Psoas muscle (tissue), 8 donors: ENCODE results near the gene ADAM29. TPM values are rescaled to one million over a fixed set of nuclear protein-coding genes. Genes with fewer than 3 reads are reported as not detected.
"Not testable (repeated sequence)": the region's sequence is repeated elsewhere in the genome, so short reads cannot be mapped to it uniquely, and the experiment has no call there.

Experiments
- ATAC-seq, 4 donors: fragments of 200-7000 bp; cut with Tn5 transposase; one replicate each; pipeline ENCODE4 v1.9.1; 2020; ENCODE audit warnings: moderate library complexity in 3 of 4, mild to moderate bottlenecking in 2 of 4
- DNase-seq, 2 donors: peaks; one replicate each; pipeline ENCODE4 v3.0.0-alpha.2; 2020
- H3K27ac ChIP-seq: fragments of 200-600 bp; one replicate; pipeline ENCODE4 v1.8.0; 2022
- H3K27me3 ChIP-seq, 3 donors: fragments of 200-600 bp in 1 of 3; one replicate each; pipeline versions ENCODE4 v1.6.1 to v1.8.0; 2013 to 2022; ENCODE audit warnings: low read length in 2 of 3, mild to moderate bottlenecking in 2 of 3, moderate library complexity in 1 of 3; ENCODE audit not compliant: insufficient read depth in 3 of 3
- H3K36me3 ChIP-seq, 2 donors: fragments of 200-600 bp in 1 of 2; one replicate each; pipeline versions ENCODE4 v1.6.1 to v1.8.0; 2013 to 2022; ENCODE audit warnings: low read depth in 1 of 2, mild to moderate bottlenecking in 1 of 2, moderate library complexity in 1 of 2; ENCODE audit not compliant: insufficient read depth in 1 of 2
- H3K4me1 ChIP-seq: fragments of 200-600 bp; one replicate; pipeline ENCODE4 v1.8.0; 2022
- H3K4me3 ChIP-seq: fragments of 200-600 bp; one replicate; pipeline ENCODE4 v1.8.0; 2022; ENCODE audit warnings: mild to moderate bottlenecking
- H3K9me3 ChIP-seq: fragments of 200-600 bp; one replicate; pipeline ENCODE4 v1.8.0; 2022
- CTCF ChIP-seq: fragments of 200-600 bp; IDR thresholded peaks from one replicate; pipeline ENCODE4 v1.8.0; 2022; ENCODE audit warnings: antibody characterized with exemption
- WGBS, 3 donors: extraction: QIAGEN DNeasy Blood & Tissue Kit; methylation state at CpG; one replicate each; pipeline versions ENCODE4 v1.1.6 to v1.1.7; 2013; 5-methylcytosine and 5-hydroxymethylcytosine counted together
- intact Hi-C, 2 donors: fragments of 100-400 bp; cut with DNase I; formaldehyde crosslinking; loops; one replicate each; pipeline versions ENCODE4 v1.11.0 to v1.14.2; 2022
- polyA plus RNA-seq, 3 donors: library from polyadenylated mRNA; stranded (reverse); fragments of 200-250 nt; gene quantifications; one replicate each; pipeline ENCODE4 v1.2.3, GENCODE V29; 2013
- total RNA-seq, 4 donors: library from RNA; stranded (reverse); fragmentation: NEBNext Ultra II Directional in 2 of 4; extraction: Animal tissue kit (Norgen Biotek cat#: 25700) in 2 of 4; gene quantifications; one replicate each; pipeline versions ENCODE4 v1.2.1 to v1.2.4, GENCODE V29; 2021 to 2023
- donor health status: healthy with polysubstance abuse.
- donor health status: DM: no; HTN: no; CAD: no; lungs with moderate emphysema.
- donor health status: Bipolar disorder and iron deficiency.
- donor health status: healthy.
- donor health status: DM: yes; HTN: yes; CAD: no.
- donor health status: DM: no; HTN: no; CAD: no.
- donor health status: DM: no; HTN: no; CAD: no.
- donor health status: DM: yes; HTN: yes; CAD: no.

The ADAM29 gene
- total and polyA plus RNA-seq, 7 donors = not detected

GRCh38 chr4:174972911-174973310 is 54.8 kb downstream of the ADAM29 start:
- WGBS, 3 donors = 77 to 87% (median 83%) methylated on average over 3 of the region's 3 CpGs
- no peak for DNase-seq
- intact Hi-C loops = no loop called here

GRCh38 chr4:174973336-174973735 is 55.2 kb downstream of the ADAM29 start:
- DNase-seq (no peak), ATAC-seq (no peak)
- no peaks in the 10 kb centered on the region for H3K4me1 ChIP-seq
- no peak overlapping the region for H3K27ac ChIP-seq
- intact Hi-C loops = no loop called here
- H3K4me3 ChIP-seq = no peak overlapping the region
- no peaks in the 10 kb centered on the region for H3K27me3 ChIP-seq
- no peaks in the 10 kb centered on the region for H3K36me3 ChIP-seq
- no peak for TF ChIP-seq CTCF
- 70 to 79% (median 79%) methylated on average over 2 of the region's 2 CpGs for WGBS, 3 donors
- no peaks in the 10 kb centered on the region for H3K9me3 ChIP-seq

More at GRCh38 chr4:174972911-174973310, 54.8 kb downstream of the ADAM29 start:
- Histone ChIP-seq H3K27ac (no peak overlapping the region), H3K9me3 (no peaks in the 10 kb centered on the region), H3K4me3 (no peak overlapping the region), H3K36me3 (no peaks in the 10 kb centered on the region), H3K4me1 (no peaks in the 10 kb centered on the region), H3K27me3 (no peaks in the 10 kb centered on the region)
- no peak for TF ChIP-seq CTCF
- no peak for ATAC-seq

GRCh38 chr4:174983128-174983750 is 65.1 kb downstream of the ADAM29 start:
- intact Hi-C loops = no loop called here
- Histone ChIP-seq H3K9me3 (no peaks in the 10 kb centered on the region), H3K36me3 (no peaks in the 10 kb centered on the region), H3K4me3 (no peak overlapping the region), H3K27me3 (no peaks in the 10 kb centered on the region), H3K27ac (no peak overlapping the region), H3K4me1 (no peaks in the 10 kb centered on the region)
- ATAC-seq (no peak), DNase-seq (no peak)
- no peak for TF ChIP-seq CTCF
- WGBS, 3 donors = 57 to 60% (median 58%) methylated on average over 6 of the region's 6 CpGs

GRCh38 chr4:174983870-174984269 is 65.7 kb downstream of the ADAM29 start:
- whole genome bisulfite sequencing, 3 donors = 47 to 75% (median 69%) methylated on average over 1 of the region's 5 CpGs
- DNase-seq, H3K9me3 ChIP-seq, ATAC-seq, intact Hi-C loops, H3K27ac ChIP-seq, H3K4me1 ChIP-seq, H3K4me3 ChIP-seq, H3K27me3 ChIP-seq, H3K36me3 ChIP-seq: not testable (repeated sequence)

- 81 to 86% (median 84%) methylated on average over 8 of the region's 8 CpGs for WGBS, 3 donors
- Histone ChIP-seq H3K4me3 (no peak overlapping the region), H3K27me3 (no peaks in the 10 kb centered on the region), H3K9me3 (no peaks in the 10 kb centered on the region), H3K27ac (no peak overlapping the region), H3K36me3 (no peaks in the 10 kb centered on the region), H3K4me1 (no peaks in the 10 kb centered on the region)
- no peak for DNase-seq
- intact Hi-C loops = no loop called here
- no peak for TF ChIP-seq CTCF
- no peak for ATAC-seq
These were observed 71.6 kb downstream of the ADAM29 start for GRCh38 chr4:174989791-174990190.
